SK-N-SH treated with all-trans-retinoic acid at 6 μM for 48 hours (cell line): ENCODE results near the gene ANXA5.

Source experiments
- ESRRG ChIP-seq: fragments of 250-450 bp; sonication (Bioruptor Pico); IDR thresholded peaks from 2 replicates; pipeline ENCODE4 v1.6.1; 2021; ENCODE audit warnings: mild to moderate bottlenecking
- PPARA ChIP-seq: fragments of 250-450 bp; sonication (Bioruptor Pico); IDR thresholded peaks from 2 replicates; pipeline ENCODE4 v1.5.0; 2020; ENCODE audit warnings: mild to moderate bottlenecking, borderline replicate concordance
- ZFP3 ChIP-seq: fragments of 250-450 bp; sonication (Bioruptor Pico); IDR thresholded peaks from 2 replicates; pipeline ENCODE4 v1.5.0; 2020; ENCODE audit warnings: mild to moderate bottlenecking, moderate library complexity

GRCh38 chr4:121668368-121669162 lies 28.2 kb downstream of the ANXA5 start:
- TF ChIP-seq ZFP3 (CRISPR knock-in tag) = no peak
- no peak for TF ChIP-seq ESRRG (CRISPR knock-in tag)
- TF ChIP-seq PPARA (CRISPR knock-in tag) = no peak
